HCT116 (cell line): Measurements from ENCODE around the gene IGF2BP1.

Experiments
- CEBPB ChIP-seq: IDR thresholded peaks from 2 replicates; pipeline ENCODE4 v1.6.1; 2012; ENCODE audit warnings: low read depth
- EZH2 ChIP-seq: fragments of 200-600 bp; sonication (generic); IDR thresholded peaks from 2 replicates; pipeline ENCODE4 v1.6.1; 2017; ENCODE audit warnings: antibody characterized with exemption, mixed run types
- EZH2phosphoT487 ChIP-seq: fragments of 200-600 bp; IDR thresholded peaks from 2 replicates; pipeline ENCODE4 v1.6.1; 2018; ENCODE audit warnings: antibody characterized with exemption, borderline replicate concordance
- FOSL1 ChIP-seq: IDR thresholded peaks from 2 replicates; pipeline ENCODE4 v1.6.1; 2012; ENCODE audit warnings: low read depth
- POLR2A ChIP-seq: IDR thresholded peaks from 2 replicates; pipeline ENCODE4 v1.7.0; 2011; ENCODE audit warnings: borderline replicate concordance; ENCODE audit not compliant: insufficient read depth, insufficient read length; ENCODE audit errors: extremely low read depth
- POLR2AphosphoS5 ChIP-seq: IDR thresholded peaks from 2 replicates; pipeline ENCODE4 v1.6.1; 2011; ENCODE audit warnings: mild to moderate bottlenecking, low read depth, low read length, moderate library complexity
- RAD21 ChIP-seq: IDR thresholded peaks from 2 replicates; pipeline ENCODE4 v1.6.1; 2012; ENCODE audit warnings: low read depth, mild to moderate bottlenecking
- SIN3A ChIP-seq: IDR thresholded peaks from 2 replicates; pipeline ENCODE4 v1.6.1; 2012; ENCODE audit warnings: low read depth
- SP1 ChIP-seq: IDR thresholded peaks from 2 replicates; pipeline ENCODE4 v1.6.1; 2012; ENCODE audit warnings: low read depth
- ZNF274 ChIP-seq: fragments of 200-500 bp; sonication (Bioruptor generic); IDR thresholded peaks from 2 replicates; pipeline ENCODE4 v1.6.1; 2014; ENCODE audit warnings: mild to moderate bottlenecking, low read depth, low read length, inconsistent platforms
- TF ChIP-seq, protein P1 (sequence below), 3 experiments: fragments of 200-600 bp in 1 of 3; sonication (generic) in 1 of 3; IDR thresholded peaks in 2 of 3; conservative IDR thresholded peaks in 1 of 3; 2 replicates each; pipeline ENCODE4 v1.5.1; 2012 to 2017; ENCODE audit warnings: low read depth in 2 of 3, low read length in 2 of 3, antibody characterized with exemption in 1 of 3, borderline replicate concordance in 1 of 3, control low read depth in 1 of 3, mild to moderate bottlenecking in 1 of 3, mixed read lengths in 1 of 3, mixed run types in 1 of 3, moderate library complexity in 1 of 3; ENCODE audit not compliant: insufficient read depth in 1 of 3
- TF ChIP-seq, protein P2 (sequence below): IDR thresholded peaks from 2 replicates; pipeline ENCODE4 v1.6.1; 2012
- TF ChIP-seq, protein P3 (sequence below): IDR thresholded peaks from 2 replicates; pipeline ENCODE4 v1.6.1; 2012; ENCODE audit warnings: low read depth

DNA sequence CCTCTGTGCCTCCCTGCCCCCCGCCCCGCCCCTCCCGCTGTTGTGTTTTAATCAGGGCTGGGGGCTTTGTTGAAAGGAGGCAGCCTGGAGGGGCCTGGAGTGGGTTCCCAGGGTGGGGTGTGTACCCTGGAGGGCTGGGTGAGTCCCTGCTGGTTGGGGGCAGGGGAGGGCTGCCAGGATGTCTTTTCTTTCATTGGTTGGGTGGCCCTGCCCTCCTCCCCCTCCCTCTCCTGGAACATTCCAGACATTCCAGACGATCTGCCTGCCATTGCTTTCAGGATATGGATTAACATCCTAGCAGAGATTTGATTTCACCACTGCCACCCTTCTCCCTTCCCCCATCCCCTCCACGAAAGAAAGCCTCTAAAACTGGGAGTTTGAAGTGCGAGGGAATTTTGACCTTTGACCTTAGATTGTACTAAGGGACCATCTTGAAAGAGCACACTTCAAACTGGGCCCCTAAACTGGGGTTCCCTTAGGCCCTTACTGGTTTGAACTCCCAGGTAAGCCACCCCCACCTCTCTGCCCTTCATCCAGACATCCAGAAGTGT lies 25.3 kb downstream of the IGF2BP1 start:
- no peak for TF ChIP-seq POLR2AphosphoS5
- TF ChIP-seq, protein P1, sequence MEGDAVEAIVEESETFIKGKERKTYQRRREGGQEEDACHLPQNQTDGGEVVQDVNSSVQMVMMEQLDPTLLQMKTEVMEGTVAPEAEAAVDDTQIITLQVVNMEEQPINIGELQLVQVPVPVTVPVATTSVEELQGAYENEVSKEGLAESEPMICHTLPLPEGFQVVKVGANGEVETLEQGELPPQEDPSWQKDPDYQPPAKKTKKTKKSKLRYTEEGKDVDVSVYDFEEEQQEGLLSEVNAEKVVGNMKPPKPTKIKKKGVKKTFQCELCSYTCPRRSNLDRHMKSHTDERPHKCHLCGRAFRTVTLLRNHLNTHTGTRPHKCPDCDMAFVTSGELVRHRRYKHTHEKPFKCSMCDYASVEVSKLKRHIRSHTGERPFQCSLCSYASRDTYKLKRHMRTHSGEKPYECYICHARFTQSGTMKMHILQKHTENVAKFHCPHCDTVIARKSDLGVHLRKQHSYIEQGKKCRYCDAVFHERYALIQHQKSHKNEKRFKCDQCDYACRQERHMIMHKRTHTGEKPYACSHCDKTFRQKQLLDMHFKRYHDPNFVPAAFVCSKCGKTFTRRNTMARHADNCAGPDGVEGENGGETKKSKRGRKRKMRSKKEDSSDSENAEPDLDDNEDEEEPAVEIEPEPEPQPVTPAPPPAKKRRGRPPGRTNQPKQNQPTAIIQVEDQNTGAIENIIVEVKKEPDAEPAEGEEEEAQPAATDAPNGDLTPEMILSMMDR (IDR thresholded peaks at IDR 0.05 in 2 of 3, conservative IDR thresholded peaks at IDR 0.05 in 1 of 3; ENCODE audit: borderline replicate concordance in 1 of 3, insufficient read depth in 1 of 3, low read depth in 2 of 3, low read length in 2 of 3): no peak
- TF ChIP-seq, protein P2, sequence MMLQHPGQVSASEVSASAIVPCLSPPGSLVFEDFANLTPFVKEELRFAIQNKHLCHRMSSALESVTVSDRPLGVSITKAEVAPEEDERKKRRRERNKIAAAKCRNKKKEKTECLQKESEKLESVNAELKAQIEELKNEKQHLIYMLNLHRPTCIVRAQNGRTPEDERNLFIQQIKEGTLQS: no peak
- TF ChIP-seq RAD21: no peak
- no peak for TF ChIP-seq CEBPB
- TF ChIP-seq EZH2: no peak
- TF ChIP-seq POLR2A: no peak
- TF ChIP-seq, protein P3, sequence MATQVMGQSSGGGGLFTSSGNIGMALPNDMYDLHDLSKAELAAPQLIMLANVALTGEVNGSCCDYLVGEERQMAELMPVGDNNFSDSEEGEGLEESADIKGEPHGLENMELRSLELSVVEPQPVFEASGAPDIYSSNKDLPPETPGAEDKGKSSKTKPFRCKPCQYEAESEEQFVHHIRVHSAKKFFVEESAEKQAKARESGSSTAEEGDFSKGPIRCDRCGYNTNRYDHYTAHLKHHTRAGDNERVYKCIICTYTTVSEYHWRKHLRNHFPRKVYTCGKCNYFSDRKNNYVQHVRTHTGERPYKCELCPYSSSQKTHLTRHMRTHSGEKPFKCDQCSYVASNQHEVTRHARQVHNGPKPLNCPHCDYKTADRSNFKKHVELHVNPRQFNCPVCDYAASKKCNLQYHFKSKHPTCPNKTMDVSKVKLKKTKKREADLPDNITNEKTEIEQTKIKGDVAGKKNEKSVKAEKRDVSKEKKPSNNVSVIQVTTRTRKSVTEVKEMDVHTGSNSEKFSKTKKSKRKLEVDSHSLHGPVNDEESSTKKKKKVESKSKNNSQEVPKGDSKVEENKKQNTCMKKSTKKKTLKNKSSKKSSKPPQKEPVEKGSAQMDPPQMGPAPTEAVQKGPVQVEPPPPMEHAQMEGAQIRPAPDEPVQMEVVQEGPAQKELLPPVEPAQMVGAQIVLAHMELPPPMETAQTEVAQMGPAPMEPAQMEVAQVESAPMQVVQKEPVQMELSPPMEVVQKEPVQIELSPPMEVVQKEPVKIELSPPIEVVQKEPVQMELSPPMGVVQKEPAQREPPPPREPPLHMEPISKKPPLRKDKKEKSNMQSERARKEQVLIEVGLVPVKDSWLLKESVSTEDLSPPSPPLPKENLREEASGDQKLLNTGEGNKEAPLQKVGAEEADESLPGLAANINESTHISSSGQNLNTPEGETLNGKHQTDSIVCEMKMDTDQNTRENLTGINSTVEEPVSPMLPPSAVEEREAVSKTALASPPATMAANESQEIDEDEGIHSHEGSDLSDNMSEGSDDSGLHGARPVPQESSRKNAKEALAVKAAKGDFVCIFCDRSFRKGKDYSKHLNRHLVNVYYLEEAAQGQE: no peak
- TF ChIP-seq EZH2phosphoT487: no peak
- TF ChIP-seq ZNF274: no peak
- TF ChIP-seq SP1: no peak
- no peak for TF ChIP-seq SIN3A
- TF ChIP-seq FOSL1: no peak
